Right atrium auricular region (tissue), 2 donors: ENCODE results near the gene TMEM151A. TPM values are rescaled to one million over a fixed set of nuclear protein-coding genes. Genes with fewer than 3 reads are reported as not detected.

Source experiments
- DNase-seq: peaks from one replicate; pipeline ENCODE4 v3.0.0-alpha.2; 2019; ENCODE audit warnings: low spot score
- H3K27ac ChIP-seq, 2 donors: fragments of 200-600 bp; sonication (generic); 1 replicate in 1 of 2; 2 replicates in 1 of 2; pipeline ENCODE4 v1.5.1; 2016 to 2019
- H3K27me3 ChIP-seq, 2 donors: fragments of 200-600 bp; sonication (generic); one replicate each; pipeline versions ENCODE4 v1.5.1 to v1.6.0; 2017 to 2019
- H3K36me3 ChIP-seq: fragments of 200-600 bp; sonication (generic); one replicate; pipeline ENCODE4 v1.5.1; 2016
- H3K4me1 ChIP-seq, 2 donors: fragments of 200-600 bp; sonication (generic); one replicate each; pipeline versions ENCODE4 v1.5.1 to v1.6.0; 2017 to 2019
- H3K4me3 ChIP-seq, 2 donors: fragments of 200-600 bp; sonication (generic); 1 replicate in 1 of 2; 2 replicates in 1 of 2; pipeline ENCODE4 v1.5.1; 2017 to 2019; ENCODE audit warnings: mild to moderate bottlenecking in 1 of 2, moderate library complexity in 1 of 2
- H3K9me3 ChIP-seq, 2 donors: fragments of 200-600 bp; sonication (generic); one replicate each; pipeline ENCODE4 v1.5.1; 2019
- CTCF ChIP-seq, 2 donors: fragments of 200-600 bp; sonication (generic); IDR thresholded peaks; one replicate each; pipeline ENCODE4 v1.5.1; 2019; ENCODE audit warnings: antibody characterized with exemption in 2 of 2
- total RNA-seq, 2 donors: library from RNA; depleted of rRNA; stranded (reverse); fragments of >200 nt; gene quantifications; one replicate each; pipeline ENCODE4 v1.1.0, GENCODE V29; 2016

TMEM151A gene
- total RNA-seq, 2 donors from 2014 or later = 1.4 to 5.5 TPM

- Histone ChIP-seq H3K4me1 (peaks cover 4 to 39% of the 10 kb centered on the region in 2 donors), H3K27me3 (no peaks in the 10 kb centered on the region), H3K36me3 (no peaks in the 10 kb centered on the region), H3K4me3 (no peak overlapping the region), H3K27ac (peak overlapping the region; percentile 79 to 87), H3K9me3 (no peaks in the 10 kb centered on the region)
- DNase-seq = no peak
- TF ChIP-seq CTCF (IDR thresholded peaks at IDR 0.05) = no peak
These were observed 35.7 kb downstream of the TMEM151A start for GRCh38 chr11:66327171-66328030.

GRCh38 chr11:66328031-66328301, 36.3 kb downstream of the TMEM151A start:
- Histone ChIP-seq H3K4me3 (no peak overlapping the region), H3K36me3 (no peaks in the 10 kb centered on the region), H3K27me3 (no peaks in the 10 kb centered on the region), H3K9me3 (no peaks in the 10 kb centered on the region), H3K27ac (peak overlapping the region; percentile 15 to 87), H3K4me1 (peaks cover 4 to 39% of the 10 kb centered on the region in 2 donors)
- DNase-seq = no peak
- no peak for TF ChIP-seq CTCF (IDR thresholded peaks at IDR 0.05)

GRCh38 chr11:66328302-66329144, 36.8 kb downstream of the TMEM151A start:
- no peaks in the 10 kb centered on the region for H3K36me3 ChIP-seq

GRCh38 chr11:66329165-66329673, 37.5 kb downstream of the TMEM151A start:
- no peak for TF ChIP-seq CTCF (IDR thresholded peaks at IDR 0.05)
- H3K36me3 ChIP-seq = no peaks in the 10 kb centered on the region
- H3K27me3 ChIP-seq = no peaks in the 10 kb centered on the region
- H3K27ac ChIP-seq = no peak overlapping the region
- H3K4me1 ChIP-seq = peaks cover 4 to 39% of the 10 kb centered on the region in 2 donors
- DNase-seq = no peak
- H3K4me3 ChIP-seq = no peak overlapping the region
- no peaks in the 10 kb centered on the region for H3K9me3 ChIP-seq

More at GRCh38 chr11:66328302-66329144, 36.8 kb downstream of the TMEM151A start:
- peak; percentile 88 to 95 for TF ChIP-seq CTCF (IDR thresholded peaks at IDR 0.05)
- peak overlapping the region; percentile 15 to 87 for H3K27ac ChIP-seq
- DNase-seq = peak; percentile 89
- no peaks in the 10 kb centered on the region for H3K27me3 ChIP-seq
- H3K4me1 ChIP-seq = peaks cover 4 to 39% of the 10 kb centered on the region in 2 donors
- peak overlapping the region in 1 of 2 donors; percentile 18 for H3K4me3 ChIP-seq
- H3K9me3 ChIP-seq = no peaks in the 10 kb centered on the region

- H3K4me1 ChIP-seq = peaks cover 4 to 46% of the 10 kb centered on the region in 2 donors
- no peak for DNase-seq
- no peak overlapping the region for H3K27ac ChIP-seq
- no peaks in the 10 kb centered on the region for H3K9me3 ChIP-seq
- H3K36me3 ChIP-seq = no peaks in the 10 kb centered on the region
- H3K27me3 ChIP-seq = no peaks in the 10 kb centered on the region
- no peak overlapping the region for H3K4me3 ChIP-seq
- no peak for TF ChIP-seq CTCF (IDR thresholded peaks at IDR 0.05)
These were observed 39.2 kb downstream of the TMEM151A start for GRCh38 chr11:66330931-66331330.
